Hepatocyte (in vitro differentiated cells): ENCODE measurements around the gene GRB14. TPM values are rescaled to one million over a fixed set of nuclear protein-coding genes. Genes with fewer than 3 reads are reported as not detected.

Experiments used
- DNase-seq: peaks from one replicate; pipeline ENCODE4 v3.0.0-alpha.2; 2016; ENCODE audit warnings: low spot score
- H2AFZ ChIP-seq: fragments of 200-600 bp; sonication (generic); 2 replicates; pipeline ENCODE4 v1.6.0; 2016; ENCODE audit warnings: antibody characterized with exemption, mild to moderate bottlenecking
- H3K27ac ChIP-seq: fragments of 200-600 bp; sonication (generic); 2 replicates; pipeline ENCODE4 v1.5.1; 2016; ENCODE audit warnings: mild to moderate bottlenecking
- H3K27me3 ChIP-seq: fragments of 200-600 bp; sonication (generic); 2 replicates; pipeline ENCODE4 v1.6.1; 2016
- H3K36me3 ChIP-seq: fragments of 200-600 bp; sonication (generic); replicated peaks from 2 replicates; pipeline ENCODE4 v1.5.1; 2016; ENCODE audit warnings: low read depth; ENCODE audit not compliant: insufficient read depth
- H3K4me1 ChIP-seq: fragments of 200-600 bp; sonication (generic); 2 replicates; pipeline ENCODE4 v1.5.1; 2016; ENCODE audit warnings: mild to moderate bottlenecking, moderate library complexity; ENCODE audit not compliant: insufficient read depth
- H3K4me2 ChIP-seq: fragments of 200-600 bp; sonication (generic); 2 replicates; pipeline ENCODE4 v1.6.0; 2016
- H3K4me3 ChIP-seq: fragments of 200-600 bp; sonication (generic); 2 replicates; pipeline ENCODE4 v1.5.1; 2016; ENCODE audit warnings: mild to moderate bottlenecking
- H3K79me2 ChIP-seq: fragments of 200-600 bp; sonication (generic); 2 replicates; pipeline ENCODE4 v1.6.0; 2017; ENCODE audit warnings: mild to moderate bottlenecking
- H3K9me2 ChIP-seq: fragments of 200-600 bp; sonication (generic); replicated peaks from 2 replicates; pipeline ENCODE4 v1.6.0; 2017; ENCODE audit warnings: mild to moderate bottlenecking; ENCODE audit not compliant: insufficient read depth
- H3K9me3 ChIP-seq: fragments of 200-600 bp; sonication (generic); 2 replicates; pipeline ENCODE4 v1.5.1; 2016; ENCODE audit warnings: low read depth, mild to moderate bottlenecking
- H4K20me1 ChIP-seq: fragments of 200-600 bp; sonication (generic); 2 replicates; pipeline ENCODE4 v1.6.0; 2016; ENCODE audit warnings: mild to moderate bottlenecking; ENCODE audit not compliant: insufficient read depth, poor library complexity, severe bottlenecking
- EZH2 ChIP-seq: fragments of 200-600 bp; sonication (generic); IDR thresholded peaks from 2 replicates; pipeline ENCODE4 v1.6.1; 2016; ENCODE audit warnings: antibody characterized with exemption, mild to moderate bottlenecking, borderline replicate concordance
- EZH2phosphoT487 ChIP-seq: fragments of 200-600 bp; sonication (generic); IDR thresholded peaks from one replicate; pipeline ENCODE4 v1.6.1; 2018; ENCODE audit warnings: antibody characterized with exemption, mild to moderate bottlenecking, low read depth, moderate library complexity; ENCODE audit not compliant: unreplicated experiment, severe bottlenecking
- WGBS: methylation state at CpG from one replicate; pipeline ENCODE4 v1.1.6; 2016; ENCODE audit warnings: low lambda C conversion rate; ENCODE audit errors: missing lambda C conversion rate; 5-methylcytosine and 5-hydroxymethylcytosine counted together
- polyA plus RNA-seq: library from polyadenylated mRNA; unstranded; fragments of >200 nt; fragmentation: Nextera tagmentation; extraction: Ambion mirVana; gene quantifications from 2 replicates; pipeline ENCODE4 v1.2.1, GENCODE V29; 2016
- total RNA-seq: library from RNA; depleted of rRNA; stranded (reverse); fragments of >200 nt; gene quantifications from 2 replicates; pipeline ENCODE4 v1.2.3, GENCODE V29; 2014
- TF ChIP-seq, protein P1 (sequence below): fragments of 200-600 bp; sonication (generic); IDR thresholded peaks from 2 replicates; pipeline ENCODE4 v1.5.1; 2016; ENCODE audit warnings: antibody characterized with exemption, mild to moderate bottlenecking; ENCODE audit not compliant: poor library complexity

Gene GRB14
- total and polyA plus RNA-seq, 2 experiments from 2014 or later = 4.2 to 4.5 TPM

- Histone ChIP-seq H3K9me2 (no peaks in the 10 kb centered on the region), H3K4me3 (no peak overlapping the region), H3K27ac (no peak overlapping the region), H3K4me1 (peaks cover 6% of the 10 kb centered on the region), H3K36me3 (no peaks in the 10 kb centered on the region), H2AFZ (no peak overlapping the region), H3K4me2 (no peak overlapping the region), H3K79me2 (no peaks in the 10 kb centered on the region), H3K9me3 (peaks cover 10% of the 10 kb centered on the region), H3K27me3 (no peaks in the 10 kb centered on the region), H4K20me1 (no peaks in the 10 kb centered on the region)
- WGBS = 90% methylated on average over 4 of the region's 4 CpGs
- TF ChIP-seq EZH2phosphoT487 (no peak), EZH2 (no peak)
- TF ChIP-seq, protein P1, sequence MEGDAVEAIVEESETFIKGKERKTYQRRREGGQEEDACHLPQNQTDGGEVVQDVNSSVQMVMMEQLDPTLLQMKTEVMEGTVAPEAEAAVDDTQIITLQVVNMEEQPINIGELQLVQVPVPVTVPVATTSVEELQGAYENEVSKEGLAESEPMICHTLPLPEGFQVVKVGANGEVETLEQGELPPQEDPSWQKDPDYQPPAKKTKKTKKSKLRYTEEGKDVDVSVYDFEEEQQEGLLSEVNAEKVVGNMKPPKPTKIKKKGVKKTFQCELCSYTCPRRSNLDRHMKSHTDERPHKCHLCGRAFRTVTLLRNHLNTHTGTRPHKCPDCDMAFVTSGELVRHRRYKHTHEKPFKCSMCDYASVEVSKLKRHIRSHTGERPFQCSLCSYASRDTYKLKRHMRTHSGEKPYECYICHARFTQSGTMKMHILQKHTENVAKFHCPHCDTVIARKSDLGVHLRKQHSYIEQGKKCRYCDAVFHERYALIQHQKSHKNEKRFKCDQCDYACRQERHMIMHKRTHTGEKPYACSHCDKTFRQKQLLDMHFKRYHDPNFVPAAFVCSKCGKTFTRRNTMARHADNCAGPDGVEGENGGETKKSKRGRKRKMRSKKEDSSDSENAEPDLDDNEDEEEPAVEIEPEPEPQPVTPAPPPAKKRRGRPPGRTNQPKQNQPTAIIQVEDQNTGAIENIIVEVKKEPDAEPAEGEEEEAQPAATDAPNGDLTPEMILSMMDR = no peak
- DNase-seq = no peak
Measured at GRCh38 chr2:164515030-164515429, 106.3 kb downstream of the GRB14 start.

DNA sequence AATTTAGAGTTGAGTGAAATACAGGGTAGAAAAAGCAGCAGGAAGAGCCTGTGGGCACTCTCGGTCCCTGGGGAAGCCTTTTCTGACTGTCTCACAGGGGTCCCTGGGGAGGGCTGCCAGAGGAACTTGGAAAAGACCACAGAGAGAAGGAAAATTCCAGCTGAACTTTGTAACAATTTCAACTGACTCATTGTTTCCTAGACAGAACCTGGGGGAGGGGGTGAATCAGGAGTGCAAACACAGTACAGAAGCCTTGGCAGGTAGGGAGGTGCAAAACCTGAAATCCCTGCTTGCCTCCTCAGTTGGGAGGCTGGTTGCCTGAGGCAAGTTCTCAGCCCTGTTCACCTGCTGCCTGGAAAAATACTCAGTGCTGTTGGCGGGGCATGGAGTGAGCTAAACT, 106.8 kb downstream of the GRB14 start:
- 56% methylated on average over 2 of the region's 2 CpGs for WGBS
- Histone ChIP-seq H3K36me3 (no peaks in the 10 kb centered on the region), H3K27ac (peak overlapping the region; percentile 72), H3K4me2 (peak overlapping the region; percentile 46), H4K20me1 (no peaks in the 10 kb centered on the region), H3K4me1 (peaks cover 6% of the 10 kb centered on the region), H2AFZ (no peak overlapping the region), H3K27me3 (no peaks in the 10 kb centered on the region), H3K4me3 (no peak overlapping the region), H3K9me2 (no peaks in the 10 kb centered on the region), H3K79me2 (no peaks in the 10 kb centered on the region), H3K9me3 (peaks cover 10% of the 10 kb centered on the region)
- TF ChIP-seq, protein P1 = no peak
- DNase-seq = peak; percentile 57

GRCh38 chr2:164512871-164513270, 108.4 kb downstream of the GRB14 start:
- no peaks in the 10 kb centered on the region for H3K27me3 ChIP-seq
- no peaks in the 10 kb centered on the region for H3K79me2 ChIP-seq
- no peak for TF ChIP-seq EZH2
- no peak for TF ChIP-seq EZH2phosphoT487
- TF ChIP-seq, protein P1 = no peak
- H3K4me2 ChIP-seq = no peak overlapping the region
- H3K4me3 ChIP-seq = no peak overlapping the region
- no peaks in the 10 kb centered on the region for H3K9me2 ChIP-seq
- H3K36me3 ChIP-seq = no peaks in the 10 kb centered on the region
- H4K20me1 ChIP-seq = no peaks in the 10 kb centered on the region
- H3K27ac ChIP-seq = no peak overlapping the region
- peaks cover 5% of the 10 kb centered on the region for H3K9me3 ChIP-seq
- no peak for DNase-seq
- peaks cover 6% of the 10 kb centered on the region for H3K4me1 ChIP-seq
- no peak overlapping the region for H2AFZ ChIP-seq

- Histone ChIP-seq H3K79me2 (no peaks in the 10 kb centered on the region), H3K4me3 (no peak overlapping the region), H2AFZ (no peak overlapping the region), H3K9me3 (peaks cover 5% of the 10 kb centered on the region), H3K36me3 (no peaks in the 10 kb centered on the region), H3K27ac (no peak overlapping the region), H3K27me3 (no peaks in the 10 kb centered on the region), H3K4me2 (no peak overlapping the region), H4K20me1 (no peaks in the 10 kb centered on the region), H3K9me2 (no peaks in the 10 kb centered on the region), H3K4me1 (peaks cover 6% of the 10 kb centered on the region)
- TF ChIP-seq EZH2 = no peak
- TF ChIP-seq, protein P1 = no peak
- no peak for TF ChIP-seq EZH2phosphoT487
- DNase-seq = no peak
- WGBS = 93% methylated on average over 4 of the region's 4 CpGs
Measured at GRCh38 chr2:164511738-164512137, 109.5 kb downstream of the GRB14 start.
